Peyer's patch (tissue), 4 donors: ENCODE data around the gene KRTAP12-2. TPM values are rescaled to one million over a fixed set of nuclear protein-coding genes. Genes with fewer than 3 reads are reported as not detected.

Source experiments
- DNase-seq, 3 donors: peaks; one replicate each; pipeline ENCODE4 v3.0.0-alpha.2; 2017 to 2019
- H3K27ac ChIP-seq, 4 donors: fragments of 200-600 bp; sonication (generic); one replicate each; pipeline ENCODE4 v1.5.1; 2016 to 2019
- H3K27me3 ChIP-seq, 2 donors: fragments of 200-600 bp; sonication (generic); one replicate each; pipeline ENCODE4 v1.5.1; 2019
- H3K36me3 ChIP-seq, 3 donors: fragments of 200-600 bp; sonication (generic); one replicate each; pipeline ENCODE4 v1.5.1; 2016 to 2019
- H3K4me1 ChIP-seq, 4 donors: fragments of 200-600 bp; sonication (generic); one replicate each; pipeline ENCODE4 v1.5.1; 2016 to 2019
- H3K4me3 ChIP-seq, 4 donors: fragments of 200-600 bp; sonication (generic); 1 replicate in 3 of 4; 2 replicates in 1 of 4; pipeline ENCODE4 v1.5.1; 2016 to 2019; ENCODE audit warnings: mild to moderate bottlenecking in 1 of 4
- H3K9me3 ChIP-seq, 4 donors: fragments of 200-600 bp; sonication (generic); one replicate each; pipeline ENCODE4 v1.5.1; 2016 to 2019; ENCODE audit warnings: mild to moderate bottlenecking in 1 of 4
- CTCF ChIP-seq, 6 experiments: fragments of 450-650 bp in 4 of 6; fragments of 200-600 bp in 2 of 6; sonication (generic) in 1 of 6; IDR thresholded peaks; one replicate each; pipeline ENCODE4 v1.5.1; 2017 to 2019; ENCODE audit warnings: antibody characterized with exemption in 6 of 6, mild to moderate bottlenecking in 3 of 6, moderate library complexity in 1 of 6
- POLR2A ChIP-seq, 2 donors: fragments of 450-650 bp; IDR thresholded peaks; one replicate each; pipeline ENCODE4 v1.5.1; 2017; ENCODE audit warnings: antibody characterized with exemption in 2 of 2, mild to moderate bottlenecking in 2 of 2, moderate library complexity in 2 of 2
- total RNA-seq, 4 donors: library from RNA; depleted of rRNA; stranded (reverse); fragments of >200 nt; gene quantifications; one replicate each; pipeline ENCODE4 v1.1.0, GENCODE V29; 2016

KRTAP12-2 gene
- total RNA-seq = not detected

GRCh38 chr21:44666401-44667320, at the start of gene KRTAP12-2:
Gene KRTAP12-2, minus strand, starts transcription at chr21:44666927. Its CDS starts 41 bp downstream, at chr21:44666886.
- Histone ChIP-seq H3K4me1 (no peaks in the 10 kb centered on the region), H3K9me3 (peaks cover 0 to 8% (median 2%) of the 10 kb centered on the region in 4 donors), H3K27me3 (no peaks in the 10 kb centered on the region), H3K27ac (no peak within 1 kb of the TSS), H3K36me3 (no peaks in the 10 kb centered on the region), H3K4me3 (no peak within 1 kb of the TSS)
- DNase-seq = no peak
- no peak for TF ChIP-seq POLR2A (IDR thresholded peaks at IDR 0.05)
- TF ChIP-seq CTCF (IDR thresholded peaks at IDR 0.05) = no peak

- Histone ChIP-seq H3K27ac (no peak overlapping the region), H3K36me3 (no peaks in the 10 kb centered on the region), H3K9me3 (no peaks in the 10 kb centered on the region), H3K4me3 (no peak overlapping the region), H3K27me3 (peaks cover 0 to 19% of the 10 kb centered on the region in 2 donors), H3K4me1 (peaks cover 0 to 15% (median 0%) of the 10 kb centered on the region in 4 donors)
- DNase-seq = peak in 1 of 3 donors; percentile 13
- TF ChIP-seq CTCF (IDR thresholded peaks at IDR 0.05) (no peak), POLR2A (IDR thresholded peaks at IDR 0.05) (no peak)
These were observed 48.2 kb upstream of the KRTAP12-2 start for GRCh38 chr21:44714905-44715304.

GRCh38 chr21:44713846-44714245, 47.1 kb upstream of the KRTAP12-2 start:
- Histone ChIP-seq H3K27ac (no peak overlapping the region), H3K4me1 (peaks cover 0 to 15% (median 0%) of the 10 kb centered on the region in 4 donors), H3K4me3 (no peak overlapping the region), H3K27me3 (peaks cover 0 to 19% of the 10 kb centered on the region in 2 donors), H3K9me3 (no peaks in the 10 kb centered on the region), H3K36me3 (no peaks in the 10 kb centered on the region)
- no peak for TF ChIP-seq POLR2A (IDR thresholded peaks at IDR 0.05)
- TF ChIP-seq CTCF (IDR thresholded peaks at IDR 0.05) = no peak
- peak in 1 of 3 donors; percentile 42 for DNase-seq

- no peaks in the 10 kb centered on the region for H3K9me3 ChIP-seq
- peak in 2 of 3 donors; percentile 27 to 36 for DNase-seq
- TF ChIP-seq POLR2A (IDR thresholded peaks at IDR 0.05) (no peak), CTCF (IDR thresholded peaks at IDR 0.05) (no peak)
- no peak overlapping the region for H3K27ac ChIP-seq
- no peak overlapping the region for H3K4me3 ChIP-seq
- H3K27me3 ChIP-seq = peaks cover 0 to 24% of the 10 kb centered on the region in 2 donors
- peaks cover 0 to 15% (median 0%) of the 10 kb centered on the region in 4 donors for H3K4me1 ChIP-seq
- no peaks in the 10 kb centered on the region for H3K36me3 ChIP-seq
These were observed 46.4 kb upstream of the KRTAP12-2 start for GRCh38 chr21:44713130-44713529.

- Histone ChIP-seq H3K9me3 (no peaks in the 10 kb centered on the region), H3K27ac (no peak overlapping the region), H3K4me1 (peaks cover 0 to 15% (median 0%) of the 10 kb centered on the region in 4 donors), H3K36me3 (no peaks in the 10 kb centered on the region), H3K4me3 (no peak overlapping the region), H3K27me3 (peaks cover 0 to 24% of the 10 kb centered on the region in 2 donors)
- TF ChIP-seq POLR2A (IDR thresholded peaks at IDR 0.05) (no peak), CTCF (IDR thresholded peaks at IDR 0.05) (no peak)
- DNase-seq = peak in 1 of 3 donors; percentile 36
These were observed 45.7 kb upstream of the KRTAP12-2 start for GRCh38 chr21:44712203-44713028.
